Measurements from ENCODE around the gene MAP6D1. TPM values are rescaled to one million over a fixed set of nuclear protein-coding genes. Genes with fewer than 3 reads are reported as not detected.

Gene MAP6D1
- total RNA-seq, 1 donor from 2014 or later = 3.2 TPM

DNA sequence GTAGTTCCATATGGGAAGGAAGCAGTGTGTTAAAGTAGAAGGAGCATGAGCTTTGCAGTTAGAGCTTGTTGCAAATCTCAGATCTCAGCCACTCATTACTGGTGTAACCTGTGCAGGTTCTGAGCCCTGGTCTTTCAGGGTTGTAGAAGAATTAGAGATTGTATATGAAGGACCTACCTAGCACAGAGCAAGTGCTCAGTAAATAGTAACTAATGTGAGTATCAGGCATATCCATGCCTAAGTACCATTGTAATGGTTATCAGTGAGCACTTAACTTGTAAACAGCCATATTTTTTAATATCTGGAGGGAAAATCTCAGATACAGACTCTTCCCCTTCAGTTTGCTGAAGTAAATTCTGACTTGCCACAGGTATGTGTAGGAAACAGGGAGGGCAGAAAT is 59.3 kb downstream of the MAP6D1 start:
- TF ChIP-seq, protein P1, sequence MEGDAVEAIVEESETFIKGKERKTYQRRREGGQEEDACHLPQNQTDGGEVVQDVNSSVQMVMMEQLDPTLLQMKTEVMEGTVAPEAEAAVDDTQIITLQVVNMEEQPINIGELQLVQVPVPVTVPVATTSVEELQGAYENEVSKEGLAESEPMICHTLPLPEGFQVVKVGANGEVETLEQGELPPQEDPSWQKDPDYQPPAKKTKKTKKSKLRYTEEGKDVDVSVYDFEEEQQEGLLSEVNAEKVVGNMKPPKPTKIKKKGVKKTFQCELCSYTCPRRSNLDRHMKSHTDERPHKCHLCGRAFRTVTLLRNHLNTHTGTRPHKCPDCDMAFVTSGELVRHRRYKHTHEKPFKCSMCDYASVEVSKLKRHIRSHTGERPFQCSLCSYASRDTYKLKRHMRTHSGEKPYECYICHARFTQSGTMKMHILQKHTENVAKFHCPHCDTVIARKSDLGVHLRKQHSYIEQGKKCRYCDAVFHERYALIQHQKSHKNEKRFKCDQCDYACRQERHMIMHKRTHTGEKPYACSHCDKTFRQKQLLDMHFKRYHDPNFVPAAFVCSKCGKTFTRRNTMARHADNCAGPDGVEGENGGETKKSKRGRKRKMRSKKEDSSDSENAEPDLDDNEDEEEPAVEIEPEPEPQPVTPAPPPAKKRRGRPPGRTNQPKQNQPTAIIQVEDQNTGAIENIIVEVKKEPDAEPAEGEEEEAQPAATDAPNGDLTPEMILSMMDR (conservative IDR thresholded peaks at IDR 0.05) = no peak
- H3K9me3 Mint-ChIP-seq = no peaks in the 10 kb centered on the region
- H3K36me3 Mint-ChIP-seq = peaks cover 16% of the 10 kb centered on the region
- DNase-seq (ENCODE audit: extremely low spot score, unreplicated experiment) = no peak
- peaks cover 7% of the 10 kb centered on the region for H3K4me1 Mint-ChIP-seq (ENCODE audit: unreplicated experiment)
- H3K27ac Mint-ChIP-seq = peak overlapping the region; percentile 3
- H3K4me3 Mint-ChIP-seq = no peak overlapping the region
- no peaks in the 10 kb centered on the region for H3K27me3 Mint-ChIP-seq

Other genes with a start within 250 kb of the MAP6D1 start
- gene KLHL24, start 190.0 kb downstream of the MAP6D1 start, total RNA-seq (ENCODE audit: low replicate concordance) = 77.3 and 86.4 TPM in 2 replicates
- 47.6 and 52.5 TPM in 2 replicates for gene YEATS2, start 127.8 kb downstream of the MAP6D1 start, total RNA-seq (ENCODE audit: low replicate concordance)
- gene PARL, start 59.3 kb upstream of the MAP6D1 start, total RNA-seq (ENCODE audit: low replicate concordance) = 53.1 and 63.0 TPM in 2 replicates
- 39.3 and 61.2 TPM in 2 replicates for gene ABCC5, start 192.3 kb upstream of the MAP6D1 start, total RNA-seq (ENCODE audit: low replicate concordance)
- not detected in 2 replicates for gene HTR3D, start 206.2 kb upstream of the MAP6D1 start, total RNA-seq (ENCODE audit: low replicate concordance)
- not detected in 2 replicates for gene HTR3C, start 227.5 kb upstream of the MAP6D1 start, total RNA-seq (ENCODE audit: low replicate concordance)

Data from type B pancreatic cell (in vitro differentiated cells).